GM18520 (cell line): ENCODE data around the gene ANKRD6.
A peak's percentile ranks its signal among the peaks of the same experiment; 100 is the strongest.
"Not testable (repeated sequence)": the region's sequence is repeated elsewhere in the genome, so short reads cannot be mapped to it uniquely, and the experiment has no call there.

Source experiments
- ATAC-seq: cut with Tn5 transposase; IDR thresholded peaks from one replicate; pipeline ENCODE4 v1.9.1; 2021; ENCODE audit not compliant: unreplicated experiment

Gene ANKRD6

DNA sequence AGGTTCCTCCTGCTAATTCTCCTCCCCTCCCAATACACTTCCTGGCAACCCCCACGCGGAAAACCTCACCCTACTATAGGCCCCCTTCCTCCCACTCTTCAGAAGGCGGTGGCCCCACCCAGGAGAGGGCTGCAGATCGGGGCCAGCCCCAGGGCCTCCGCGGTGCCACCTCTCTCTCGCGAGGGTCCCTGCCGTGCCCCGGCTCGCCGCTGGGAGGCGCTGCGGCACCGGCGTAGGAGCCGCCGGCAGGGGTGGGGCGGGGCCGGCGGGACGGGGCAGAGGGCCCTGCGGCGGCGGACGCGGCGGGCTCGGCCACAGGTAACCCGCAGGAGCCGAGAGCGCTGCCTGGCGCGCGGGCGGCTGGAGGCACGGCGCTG is at the start of gene ANKRD6:
TSS of gene ANKRD6 (plus strand) at position 278 of the 377 bp plus-strand sequence. CDS start 133,825 bp downstream, outside the sequence.
- peak; percentile 77 for ATAC-seq

DNA sequence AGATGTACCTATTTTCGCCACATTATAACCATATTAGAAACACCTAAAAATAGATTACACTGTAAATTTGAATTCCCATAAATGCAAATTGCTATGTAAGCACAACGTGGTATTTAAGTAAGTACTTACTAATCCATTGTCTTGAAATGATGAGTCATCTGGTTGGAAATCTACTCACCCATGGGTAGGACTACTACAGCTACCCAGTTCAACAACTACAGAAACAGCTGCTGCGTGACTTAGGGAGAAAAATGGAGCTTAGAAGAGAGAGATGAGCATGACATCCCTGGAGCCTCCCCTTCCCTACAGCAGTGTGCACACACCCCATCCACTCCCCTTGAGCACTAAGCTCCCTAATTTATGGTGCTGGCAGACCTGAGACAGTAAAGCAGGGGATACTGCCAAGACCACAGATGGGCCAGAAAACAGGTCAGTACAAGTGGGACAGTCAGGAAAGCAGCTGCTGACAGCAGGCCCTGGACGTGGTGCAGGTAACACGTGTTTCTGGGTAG is 47.7 kb upstream of the ANKRD6 start:
- no peak for ATAC-seq

DNA sequence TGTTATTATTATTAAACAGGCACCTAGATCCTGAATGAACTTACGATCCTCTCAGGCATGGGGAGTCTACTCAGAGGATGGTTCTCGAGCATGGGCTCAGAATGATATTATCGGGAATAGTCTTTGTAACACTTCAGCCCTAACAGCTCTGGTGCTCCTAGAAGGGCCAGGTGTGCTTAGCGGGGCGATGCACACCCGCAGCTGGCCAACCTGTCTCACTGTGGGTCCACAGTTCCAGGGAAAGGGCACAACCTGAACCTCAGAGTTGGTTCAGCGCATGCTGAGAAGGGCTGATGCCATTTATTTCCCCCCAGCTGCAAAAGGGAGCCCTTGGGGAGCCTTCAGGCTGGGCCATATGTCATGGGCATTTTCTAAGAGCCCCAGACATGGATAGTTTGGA is 47.1 kb upstream of the ANKRD6 start:
- no peak for ATAC-seq

DNA sequence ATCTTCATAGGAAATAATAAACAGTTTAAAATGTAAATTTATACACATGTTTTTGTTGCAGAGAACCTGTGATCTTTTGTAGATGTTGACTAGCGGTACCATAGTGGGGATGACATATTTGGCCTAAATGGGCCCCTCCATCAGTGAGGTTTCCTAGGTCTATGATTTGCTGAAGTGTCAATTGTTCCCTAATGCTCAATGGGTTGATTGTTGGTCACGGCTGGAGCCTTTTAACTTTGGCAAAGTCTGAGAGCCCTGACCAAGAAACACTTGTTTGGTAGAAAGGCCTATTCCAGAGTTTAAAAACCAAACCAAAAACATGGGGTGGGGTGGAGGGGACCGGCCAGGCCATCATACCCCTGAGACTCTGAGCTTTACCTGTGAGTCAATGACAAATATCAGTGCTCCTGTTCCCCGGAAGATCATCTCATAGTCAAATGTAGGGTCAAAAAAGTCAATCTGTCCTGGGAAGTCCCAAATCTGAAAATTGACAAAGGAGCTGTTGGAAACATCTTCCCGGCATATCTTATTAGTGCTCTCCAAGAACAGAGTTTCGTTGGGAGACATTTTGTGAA is 45.9 kb upstream of the ANKRD6 start:
- peak; percentile 16 for ATAC-seq

DNA sequence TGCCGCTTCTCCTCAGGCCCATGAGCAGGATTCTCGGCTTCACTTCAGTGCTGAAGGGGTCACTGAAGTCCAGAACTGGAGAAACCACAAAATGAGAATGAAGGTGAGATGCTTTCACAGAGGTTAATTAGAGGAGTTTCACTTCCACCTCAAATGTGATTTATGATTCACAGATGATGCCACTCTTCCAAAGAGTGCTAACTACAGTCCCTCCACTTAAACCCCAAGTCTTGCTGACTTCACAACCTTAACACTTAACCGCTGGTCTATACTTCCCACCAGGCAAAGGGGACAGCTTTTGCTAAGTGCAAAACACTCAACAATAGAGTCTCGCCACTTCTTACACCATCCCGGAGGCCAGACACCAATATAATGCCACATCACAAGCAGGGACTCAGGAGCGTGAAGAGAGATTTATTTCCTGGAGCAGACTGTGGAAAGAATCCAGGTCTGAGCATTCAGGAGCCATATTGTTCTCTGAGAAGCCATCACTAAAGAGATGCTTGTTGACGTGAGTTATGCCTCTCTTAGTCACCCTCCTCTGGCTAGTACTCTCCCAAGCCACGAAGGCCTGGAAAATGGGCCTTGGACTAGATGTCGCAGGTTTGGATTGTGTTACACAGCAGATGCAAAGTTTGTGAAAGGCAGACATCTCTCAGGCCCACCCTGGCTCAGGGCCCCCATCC is 45.3 kb upstream of the ANKRD6 start:
- ATAC-seq, result peak; percentile 95

DNA sequence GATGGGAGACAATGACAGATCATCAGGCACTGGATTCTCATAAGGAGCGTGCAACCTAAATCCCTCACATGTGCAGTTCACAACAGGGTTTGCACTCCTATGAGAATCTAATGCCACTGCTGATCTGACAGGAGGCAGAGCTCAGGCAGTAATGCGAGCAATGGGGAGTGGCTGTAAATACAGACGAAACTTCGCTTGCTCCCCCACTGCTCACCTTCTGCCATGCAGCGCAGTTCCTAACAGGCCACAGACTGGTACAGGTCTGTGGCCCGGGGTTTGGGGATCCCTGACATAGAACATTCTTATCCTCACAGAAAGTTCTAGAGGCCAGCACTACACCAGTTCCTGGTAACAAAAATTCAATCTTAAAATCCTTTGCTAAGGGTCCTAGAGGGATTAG is 44.1 kb upstream of the ANKRD6 start:
- ATAC-seq, result no peak

DNA sequence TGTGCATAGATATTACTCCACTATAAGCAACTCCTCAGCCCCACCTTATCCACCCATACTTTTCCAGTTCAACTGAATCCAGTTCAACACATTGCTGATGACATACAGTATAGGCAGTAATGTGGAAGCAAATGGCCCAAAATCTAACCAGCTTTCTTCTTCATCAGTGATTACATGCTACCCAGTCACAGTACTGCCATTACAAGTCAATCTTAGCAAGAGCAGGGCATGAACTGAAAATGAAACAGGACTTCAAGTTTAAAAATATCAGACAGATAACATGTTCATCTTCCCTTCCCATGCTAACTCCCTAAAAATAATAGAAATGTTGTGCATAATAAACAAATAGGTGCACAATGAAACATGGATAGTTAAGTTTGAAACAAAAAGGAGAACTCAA is 40.1 kb upstream of the ANKRD6 start:
- ATAC-seq, result no peak

DNA sequence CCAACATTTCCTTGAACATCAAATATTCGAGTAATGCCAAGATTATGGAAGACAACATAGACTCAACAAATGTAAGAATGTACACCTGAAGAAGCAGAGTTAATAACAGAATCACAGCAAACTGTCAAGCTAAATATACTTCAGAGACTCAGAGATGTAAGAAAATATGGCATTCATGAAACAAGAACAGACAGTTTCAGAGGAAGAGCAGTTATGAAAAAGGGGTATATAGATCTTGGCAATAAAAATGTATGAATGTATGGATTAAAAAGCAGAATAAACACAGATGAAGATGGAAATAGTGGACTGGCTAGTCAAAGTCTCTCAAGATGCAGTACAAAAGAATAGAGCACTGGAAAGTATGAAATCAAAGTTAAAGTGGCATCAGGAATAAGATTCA is 39.3 kb upstream of the ANKRD6 start:
- no peak for ATAC-seq

DNA sequence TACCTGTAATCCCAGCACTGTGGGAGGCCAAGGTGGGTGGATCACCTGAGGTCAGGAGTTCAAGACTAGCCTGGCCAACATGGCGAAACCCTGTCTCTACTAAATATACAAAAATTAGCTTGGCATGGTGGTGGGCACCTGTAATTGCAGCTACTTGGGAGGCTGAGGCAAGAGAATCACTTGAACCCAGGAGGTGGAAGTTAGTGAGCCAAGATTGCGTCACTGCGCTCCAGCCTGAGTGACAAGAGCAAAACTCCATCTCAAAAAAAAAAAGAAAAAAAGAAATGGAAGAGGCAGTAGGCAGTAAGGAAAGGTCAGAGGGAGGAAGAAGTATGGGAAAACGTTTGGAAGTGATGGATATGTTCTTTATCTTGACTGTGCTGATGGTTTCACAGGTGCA is 35.1 kb upstream of the ANKRD6 start:
- not testable (repeated sequence) for ATAC-seq

DNA sequence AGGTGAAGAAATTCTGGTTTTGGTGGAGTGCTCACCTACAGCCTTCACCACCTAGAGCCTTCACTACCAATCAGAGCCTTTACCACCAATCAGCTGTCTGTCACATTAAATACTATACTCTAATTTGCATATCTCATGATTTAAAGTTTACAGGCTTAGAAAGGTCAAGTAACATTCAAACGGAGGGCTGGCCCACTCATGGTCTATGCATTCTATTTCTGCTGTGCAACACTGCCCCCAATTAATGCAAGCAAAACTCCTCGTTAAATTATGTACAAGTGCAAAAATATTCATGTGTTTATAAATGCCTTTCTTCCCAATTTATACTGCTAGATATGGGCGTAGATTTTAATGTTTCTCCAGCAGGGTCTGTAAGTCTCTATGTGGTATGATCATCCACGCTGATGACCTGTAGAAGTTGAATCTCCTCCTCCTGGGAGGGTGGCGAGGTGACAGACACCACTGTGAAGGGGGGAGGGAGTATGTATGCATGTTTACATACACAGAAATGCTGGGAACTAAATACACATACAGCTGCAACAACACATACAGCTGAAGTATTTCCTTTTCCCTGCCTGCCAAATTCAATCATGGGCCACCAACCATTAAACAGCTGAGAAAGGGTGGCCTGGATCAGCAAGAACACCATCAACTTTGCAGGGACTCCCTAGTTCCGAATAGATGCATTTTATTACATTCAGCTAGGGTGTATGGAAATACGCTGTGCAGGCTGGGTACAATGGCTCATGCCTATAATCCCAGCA is 34.0 kb upstream of the ANKRD6 start:
- no peak for ATAC-seq

DNA sequence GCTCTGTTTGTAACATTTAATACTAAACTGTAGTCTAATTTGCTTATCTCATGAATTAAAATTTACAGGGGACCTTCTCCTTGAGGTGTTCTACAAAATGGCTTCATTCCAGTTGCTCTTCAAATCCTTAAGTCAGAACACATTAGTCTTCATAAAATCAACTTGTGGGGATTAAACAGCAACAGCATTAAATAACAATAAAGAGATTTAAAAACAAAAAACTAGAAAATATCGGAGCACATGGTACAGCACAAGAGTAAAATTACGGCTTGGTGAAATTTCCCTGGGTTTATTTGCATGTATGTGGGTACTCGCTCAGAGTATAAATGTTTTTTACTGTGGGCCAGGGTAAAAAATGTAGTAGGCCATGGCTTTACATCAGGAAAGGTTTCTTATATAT is 32.9 kb upstream of the ANKRD6 start:
- no peak for ATAC-seq

DNA sequence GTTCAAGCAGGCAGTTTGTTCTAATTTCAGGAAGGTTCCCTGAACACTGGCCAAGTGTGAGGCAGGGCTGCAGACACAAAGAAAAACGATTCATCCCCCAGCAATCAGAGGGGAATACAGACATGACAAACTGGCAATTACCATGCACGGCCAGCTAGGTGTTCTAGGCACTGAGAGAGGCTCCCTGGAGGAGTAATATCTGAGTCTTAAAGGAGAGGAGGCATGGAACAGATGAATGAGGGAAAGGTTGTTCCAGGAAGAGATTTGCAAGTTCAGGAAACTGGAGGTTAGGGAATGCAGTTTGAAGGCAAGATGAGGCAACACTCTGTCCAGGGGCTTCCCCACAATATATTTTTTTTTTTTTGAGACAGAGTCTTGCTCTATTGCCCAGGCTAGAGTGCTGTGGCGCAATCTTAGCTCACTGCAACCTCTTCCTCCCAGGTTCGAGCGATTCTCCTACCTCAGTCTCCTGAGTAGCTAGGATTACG is 32.0 kb upstream of the ANKRD6 start:
- ATAC-seq, result no peak

DNA sequence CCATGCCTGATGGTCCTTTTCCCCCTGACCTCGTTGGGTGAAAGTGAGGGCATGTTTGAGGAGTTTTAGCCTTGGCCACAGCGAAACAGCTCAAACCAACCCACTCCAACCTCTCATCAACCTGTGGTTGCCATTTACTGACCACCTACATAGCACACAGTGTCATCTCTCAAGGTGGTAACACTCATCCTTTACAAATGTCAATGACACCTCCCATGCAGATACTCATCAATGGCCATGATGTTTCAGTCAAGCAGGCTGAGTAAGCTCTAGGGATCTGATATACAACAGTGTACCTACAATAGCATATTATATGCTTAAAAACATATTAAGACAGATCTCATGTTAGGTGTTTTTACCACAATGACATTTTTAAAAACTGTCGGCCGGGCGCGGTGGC is 30.2 kb upstream of the ANKRD6 start:
- no peak for ATAC-seq

DNA sequence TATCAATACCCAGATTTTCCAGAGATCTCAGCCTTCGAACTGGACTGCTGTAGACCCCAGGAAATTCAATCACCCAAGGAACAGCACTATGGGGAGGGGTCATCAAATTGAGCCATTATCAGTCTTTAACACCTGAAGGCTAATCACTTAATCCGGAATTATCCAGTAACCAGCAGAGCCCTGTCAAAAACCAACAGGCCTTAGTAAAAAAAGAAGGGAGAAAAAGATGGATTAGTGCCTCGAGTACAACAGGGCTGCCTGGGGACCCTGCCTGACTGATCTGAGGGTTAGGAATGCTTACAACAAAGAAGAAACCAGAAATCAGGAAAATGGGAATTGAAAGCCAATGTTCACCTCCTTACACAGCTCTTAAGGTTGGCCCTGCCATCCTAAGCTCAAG is 28.4 kb upstream of the ANKRD6 start:
- no peak for ATAC-seq

DNA sequence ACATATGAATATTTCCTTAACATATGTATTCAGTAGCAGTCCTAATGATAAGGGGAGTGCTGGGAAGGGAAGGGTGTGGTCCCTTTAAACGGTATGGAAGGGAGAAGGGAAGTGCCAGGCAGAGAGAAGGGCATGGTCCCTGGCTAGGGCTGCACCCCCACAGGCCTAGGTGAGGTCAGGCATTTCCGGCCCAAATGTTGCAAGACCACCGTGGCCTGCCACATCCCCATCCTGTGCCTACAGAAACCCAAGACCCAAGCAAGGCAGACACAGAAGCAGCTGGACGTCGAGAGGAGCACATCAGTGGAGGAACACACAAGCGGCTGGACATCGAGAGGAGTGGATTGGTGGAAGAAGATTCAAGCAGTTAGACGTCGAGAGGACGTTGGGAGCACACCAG is 26.8 kb upstream of the ANKRD6 start:
- no peak for ATAC-seq

DNA sequence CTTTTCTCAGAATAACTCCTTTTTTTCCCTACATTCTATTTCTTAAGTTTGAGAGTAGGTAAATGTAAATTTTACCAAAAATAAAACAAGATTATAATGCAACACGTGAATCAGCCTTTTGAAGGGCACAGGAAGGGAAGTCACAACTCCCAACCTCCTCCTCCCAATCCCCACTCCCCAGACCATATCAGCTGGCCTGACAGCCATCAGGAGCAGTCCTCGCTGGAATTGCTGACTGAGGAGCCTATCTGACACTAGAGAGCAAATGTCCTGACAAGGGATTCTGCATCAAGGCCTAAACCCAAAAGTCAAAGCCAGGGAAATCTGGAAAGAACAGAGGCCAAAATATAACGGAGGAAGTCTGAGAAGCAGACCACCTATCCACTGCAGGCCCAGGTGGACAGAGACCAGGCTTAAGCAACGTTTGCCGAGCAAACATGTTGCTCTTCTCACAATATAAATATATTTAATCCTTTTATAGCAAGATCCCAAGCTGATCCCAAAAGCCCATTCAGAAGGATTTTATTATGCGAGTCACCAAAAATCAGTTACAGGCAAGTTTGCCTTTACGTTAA is 23.4 kb upstream of the ANKRD6 start:
- no peak for ATAC-seq

DNA sequence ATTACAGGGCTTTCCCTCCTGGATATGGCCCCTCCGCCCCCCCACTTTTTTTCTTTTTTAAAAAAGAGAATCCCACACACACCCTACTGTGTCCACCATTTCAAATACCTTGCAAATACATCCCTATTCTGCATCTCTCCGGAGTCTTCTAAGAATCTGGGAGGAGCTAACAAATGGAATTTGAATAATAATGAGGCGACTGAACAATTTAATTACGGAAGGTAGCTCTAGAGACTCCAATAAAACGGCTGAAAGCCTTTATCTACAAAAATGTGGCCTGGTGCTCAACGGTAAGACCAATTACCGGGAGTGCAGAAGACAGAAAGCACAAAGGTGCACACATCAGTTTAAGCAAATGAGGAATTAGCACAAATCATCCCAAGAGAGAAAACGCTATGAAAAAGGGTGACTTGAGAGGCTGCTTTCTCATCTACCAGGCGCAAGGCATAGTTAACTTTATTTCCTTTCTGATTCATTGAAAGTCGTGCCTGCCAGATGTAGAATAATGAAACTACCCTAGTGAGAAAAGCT is 22.7 kb upstream of the ANKRD6 start:
- ATAC-seq, result no peak

DNA sequence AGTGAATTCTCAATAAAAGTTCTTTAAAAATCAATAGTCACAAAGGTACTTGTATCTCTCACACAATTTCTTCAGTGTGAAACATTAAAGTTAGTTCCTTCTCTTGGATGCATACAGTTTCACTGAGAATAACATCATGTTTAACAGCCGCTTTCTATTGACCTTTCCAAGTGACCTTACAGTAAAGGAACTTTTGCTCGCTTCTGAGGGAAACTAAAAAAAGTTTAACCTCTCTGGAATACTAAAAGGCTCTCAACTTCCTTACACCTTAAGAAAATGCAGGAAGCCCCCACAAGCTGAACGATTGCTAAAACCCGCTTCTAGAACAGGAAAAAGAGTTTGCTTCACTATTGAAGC is 22.2 kb upstream of the ANKRD6 start:
- ATAC-seq, result no peak

DNA sequence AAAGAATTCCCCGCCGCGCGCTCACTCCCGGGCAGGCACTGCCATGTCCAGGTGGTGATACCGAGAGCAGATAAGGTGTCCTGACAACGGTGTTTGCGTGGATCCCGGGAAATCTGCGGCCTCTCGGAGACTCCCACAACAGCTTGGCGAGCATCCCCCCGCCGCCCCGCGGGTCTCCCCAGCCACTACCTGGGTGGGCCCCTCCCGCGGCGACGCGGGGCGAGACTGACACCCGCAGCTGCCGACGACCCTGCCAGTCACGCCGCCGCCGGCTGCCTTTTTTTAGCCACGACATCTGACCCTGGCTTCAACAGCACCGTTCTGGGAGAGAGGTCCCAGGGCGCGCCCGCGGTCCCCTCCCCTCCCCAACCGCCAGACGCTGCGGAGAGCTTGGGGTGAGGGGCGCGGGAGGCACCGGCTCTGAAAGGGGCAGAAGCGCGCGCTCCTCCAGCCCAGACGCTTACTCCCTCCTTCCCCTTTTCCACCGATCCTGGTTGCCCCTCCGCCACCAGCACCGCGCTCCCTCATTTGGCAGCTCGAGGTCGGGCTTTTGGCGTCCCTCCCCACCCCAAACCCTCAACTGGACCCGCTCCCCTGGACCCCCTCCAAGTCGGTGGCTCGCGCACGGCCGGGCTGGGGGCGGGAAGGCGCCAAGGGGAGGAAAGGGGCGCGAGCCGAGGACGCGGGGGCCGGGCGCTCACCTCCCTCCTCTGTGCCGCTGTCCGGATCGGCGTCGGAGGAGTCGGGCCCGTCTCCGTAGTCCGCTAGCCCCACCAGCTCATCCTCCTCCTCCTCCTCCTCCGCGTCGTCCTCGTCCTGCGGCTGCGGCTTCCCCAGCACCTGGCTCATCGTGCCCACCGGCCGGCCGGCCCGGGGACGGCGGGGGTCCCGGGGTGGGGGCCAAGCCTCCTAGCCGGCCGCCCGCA is 21.5 kb upstream of the ANKRD6 start:
- peak; percentile 12 for ATAC-seq
